T-helper 2 cell treated with Interferon-gamma antibody and Interleukin-4, amounts not matched to agents 5 μg/mL and 100 μg/mL, for 36 hours (primary cell): ENCODE data around the gene DNAJC15.
A peak's percentile ranks its signal among the peaks of the same experiment; 100 is the strongest.
"Not testable (repeated sequence)": the region's sequence is repeated elsewhere in the genome, so short reads cannot be mapped to it uniquely, and the experiment has no call there.

Experiments used
- DNase-seq: peaks from one replicate; pipeline ENCODE4 v3.0.0; 2021; ENCODE audit warnings: low spot score
- H3K27ac Mint-ChIP-seq: one replicate; pipeline ENCODE4 v1.8.0; 2021; ENCODE audit warnings: mild to moderate bottlenecking, mixed read lengths
- H3K27me3 Mint-ChIP-seq: one replicate; pipeline ENCODE4 v1.8.0; 2021; ENCODE audit warnings: low read depth, mixed read lengths
- H3K36me3 Mint-ChIP-seq: one replicate; pipeline ENCODE4 v1.8.0; 2021; ENCODE audit warnings: low read depth, mixed read lengths
- H3K4me1 Mint-ChIP-seq: one replicate; pipeline ENCODE4 v1.8.0; 2021; ENCODE audit warnings: low read depth, mixed read lengths
- H3K4me3 Mint-ChIP-seq: one replicate; pipeline ENCODE4 v1.8.0; 2022; ENCODE audit warnings: mild to moderate bottlenecking, moderate library complexity, mixed read lengths
- H3K9me3 Mint-ChIP-seq: one replicate; pipeline ENCODE4 v1.8.0; 2021; ENCODE audit warnings: mixed read lengths

Gene DNAJC15

DNA sequence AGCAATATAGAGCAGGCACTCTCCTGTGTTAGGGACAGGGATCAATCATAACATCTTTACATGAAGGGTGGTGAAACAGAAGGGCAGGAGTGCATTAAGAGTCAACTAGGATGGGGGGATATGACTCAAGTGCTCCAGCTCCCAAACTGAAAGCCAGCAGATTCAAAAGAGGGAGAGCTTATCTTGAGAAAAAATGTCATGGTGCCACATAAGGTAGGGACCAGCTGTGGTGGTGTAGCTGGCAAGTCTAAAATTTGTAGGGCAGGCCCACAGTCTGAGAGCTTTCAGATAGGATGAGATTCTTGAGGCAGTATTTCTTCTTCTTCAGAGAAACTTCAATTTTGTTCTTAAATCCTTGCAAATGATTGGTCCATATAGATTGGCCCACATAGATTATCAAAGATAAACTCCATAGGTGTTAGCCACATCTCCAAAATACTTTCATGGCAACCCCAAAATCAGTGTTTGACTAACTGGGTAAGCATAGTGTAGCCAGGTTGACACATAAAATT, 19.1 kb downstream of the DNAJC15 start:
- peak overlapping the region; percentile 8 for H3K27ac Mint-ChIP-seq
- no peaks in the 10 kb centered on the region for H3K9me3 Mint-ChIP-seq
- peaks cover 28% of the 10 kb centered on the region for H3K36me3 Mint-ChIP-seq
- no peaks in the 10 kb centered on the region for H3K27me3 Mint-ChIP-seq
- DNase-seq = peak; percentile 35
- H3K4me3 Mint-ChIP-seq = no peak overlapping the region
- H3K4me1 Mint-ChIP-seq = peaks cover 43% of the 10 kb centered on the region

DNA sequence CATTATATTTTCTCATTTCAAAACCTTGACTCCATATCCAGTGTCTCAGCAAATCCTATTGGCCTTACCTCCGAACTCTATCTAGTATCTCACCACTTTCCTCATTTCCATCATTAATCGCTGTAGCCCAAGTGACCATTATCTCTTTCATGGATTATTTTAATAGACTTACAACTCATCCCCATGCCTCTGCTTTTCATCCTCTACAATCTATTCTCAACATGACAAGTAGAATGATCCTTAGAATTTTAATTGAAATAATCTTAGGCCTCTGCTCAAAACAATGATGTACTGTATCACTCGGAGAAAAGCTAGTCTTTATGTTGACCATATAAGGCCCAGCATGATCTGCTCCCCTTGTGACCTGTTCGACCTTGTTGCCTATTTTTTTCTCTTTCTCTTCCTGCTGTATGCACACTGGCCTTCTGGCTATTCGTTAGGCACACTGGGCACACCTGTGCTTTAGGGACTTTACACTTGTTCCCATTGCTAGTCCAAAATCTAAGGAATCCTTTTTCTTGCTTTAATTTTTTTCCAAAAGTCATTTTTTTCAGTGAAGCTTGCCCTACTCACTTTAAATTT, 21.4 kb downstream of the DNAJC15 start:
- no peaks in the 10 kb centered on the region for H3K27me3 Mint-ChIP-seq

DNA sequence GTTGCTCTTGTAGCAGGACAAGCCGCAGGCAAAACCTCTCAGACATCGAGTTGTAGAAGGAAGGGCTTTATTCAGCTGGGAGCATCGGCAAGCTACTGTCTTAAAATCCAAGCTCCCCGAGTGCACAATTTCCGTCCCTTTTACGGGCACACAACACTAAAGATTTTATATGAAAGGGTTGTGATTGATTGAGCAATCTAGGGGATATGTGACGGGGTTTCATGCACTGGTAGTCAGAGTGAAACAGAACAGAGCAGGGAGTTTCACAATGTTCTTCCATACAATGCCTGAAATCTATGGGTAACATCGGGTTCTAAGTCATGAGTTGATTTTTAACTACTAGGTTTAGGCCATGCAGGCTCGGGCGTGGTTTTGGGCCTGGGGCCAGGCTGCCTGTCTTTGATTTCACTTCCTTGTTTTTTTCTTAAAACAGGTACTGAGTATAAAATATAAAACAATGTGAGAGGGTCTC, 22.0 kb downstream of the DNAJC15 start:
- Mint-ChIP-seq H3K4me3 (peak overlapping the region; percentile 14), H3K27ac (peak overlapping the region; percentile 64), H3K4me1 (peaks cover 52% of the 10 kb centered on the region), H3K36me3 (peaks cover 26% of the 10 kb centered on the region)
- not testable (repeated sequence) for H3K9me3 Mint-ChIP-seq, H3K27me3 Mint-ChIP-seq
- DNase-seq = peak; percentile 51

More for the DNA sequence above, 21.4 kb downstream of the DNAJC15 start:
- Mint-ChIP-seq H3K4me3 (peak overlapping the region; percentile 14), H3K9me3 (no peaks in the 10 kb centered on the region), H3K36me3 (peaks cover 30% of the 10 kb centered on the region), H3K4me1 (peaks cover 53% of the 10 kb centered on the region), H3K27ac (peak overlapping the region; percentile 64)
- no peak for DNase-seq

DNA sequence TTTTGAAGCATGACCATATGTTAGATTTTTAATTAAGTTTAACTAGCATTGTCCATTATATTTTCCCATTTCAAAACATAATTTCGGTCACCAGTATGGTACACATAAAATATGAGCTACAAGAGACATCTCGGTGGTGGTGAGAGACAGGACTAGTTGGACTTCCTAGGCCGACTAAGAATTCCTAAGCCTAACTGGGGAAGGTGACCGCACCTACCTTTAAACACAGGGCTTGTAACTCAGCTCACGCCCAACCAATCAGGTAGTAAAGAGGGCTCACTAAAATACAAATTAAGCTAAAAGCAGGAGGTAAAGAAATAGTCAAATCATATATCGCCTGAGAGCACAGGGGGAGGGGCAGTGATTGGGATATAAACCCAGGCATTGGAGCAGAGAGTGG, 22.9 kb downstream of the DNAJC15 start:
- no peak for DNase-seq
- Mint-ChIP-seq H3K27ac (no peak overlapping the region), H3K4me1 (peaks cover 48% of the 10 kb centered on the region), H3K4me3 (no peak overlapping the region), H3K9me3 (no peaks in the 10 kb centered on the region), H3K27me3 (no peaks in the 10 kb centered on the region), H3K36me3 (peaks cover 20% of the 10 kb centered on the region)

DNA sequence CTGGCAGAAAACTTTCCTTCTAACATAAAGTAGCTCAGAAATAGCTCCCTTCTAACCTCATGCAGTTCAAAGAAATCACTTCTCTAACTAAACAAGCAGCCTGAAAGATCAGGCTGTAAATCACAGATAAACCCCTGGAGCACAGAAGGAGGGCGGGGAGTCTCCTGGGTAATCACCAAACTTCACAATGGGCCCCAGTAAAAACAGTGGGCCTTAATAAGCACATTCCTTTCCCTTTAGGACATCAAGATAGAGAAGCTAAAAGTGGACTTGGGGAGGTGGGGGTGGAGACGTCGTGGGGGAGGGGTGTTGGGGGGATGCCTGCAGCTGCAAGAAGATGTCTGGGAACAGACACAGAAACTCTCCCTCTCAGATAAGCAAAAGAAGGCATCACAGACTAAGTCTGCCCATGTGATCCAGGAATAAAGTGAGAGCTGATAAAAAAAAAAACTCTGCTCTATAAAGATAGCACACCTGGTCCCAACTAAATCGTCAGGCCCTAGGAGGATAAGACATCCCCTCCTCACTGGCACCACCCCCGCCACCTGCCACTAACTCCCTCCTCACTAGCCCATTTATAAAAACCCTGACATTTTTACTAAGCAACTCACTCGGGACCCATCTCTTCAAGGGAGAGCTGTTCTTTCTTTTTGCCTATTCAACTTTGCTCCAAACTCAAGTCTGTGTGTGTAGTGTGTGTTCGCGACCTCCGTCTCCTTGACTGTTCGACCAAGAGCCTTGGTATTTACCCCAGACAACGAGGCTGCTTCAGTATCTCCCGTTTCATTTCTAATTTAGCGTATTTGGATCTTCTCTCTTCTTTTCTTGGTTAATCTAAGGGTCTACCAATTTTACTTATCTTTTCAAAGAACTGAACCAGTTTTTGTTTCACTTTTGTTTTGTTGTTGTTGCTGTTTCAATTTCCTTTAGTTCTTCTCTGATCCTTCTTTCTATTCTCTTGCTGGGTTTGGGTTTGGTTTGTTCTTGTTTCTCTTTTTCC, 31.7 kb downstream of the DNAJC15 start:
- H3K36me3 Mint-ChIP-seq = peaks cover 8% of the 10 kb centered on the region
- no peak overlapping the region for H3K27ac Mint-ChIP-seq
- no peaks in the 10 kb centered on the region for H3K27me3 Mint-ChIP-seq
- no peaks in the 10 kb centered on the region for H3K9me3 Mint-ChIP-seq
- no peak for DNase-seq
- no peak overlapping the region for H3K4me3 Mint-ChIP-seq
- H3K4me1 Mint-ChIP-seq = peaks cover 30% of the 10 kb centered on the region

DNA sequence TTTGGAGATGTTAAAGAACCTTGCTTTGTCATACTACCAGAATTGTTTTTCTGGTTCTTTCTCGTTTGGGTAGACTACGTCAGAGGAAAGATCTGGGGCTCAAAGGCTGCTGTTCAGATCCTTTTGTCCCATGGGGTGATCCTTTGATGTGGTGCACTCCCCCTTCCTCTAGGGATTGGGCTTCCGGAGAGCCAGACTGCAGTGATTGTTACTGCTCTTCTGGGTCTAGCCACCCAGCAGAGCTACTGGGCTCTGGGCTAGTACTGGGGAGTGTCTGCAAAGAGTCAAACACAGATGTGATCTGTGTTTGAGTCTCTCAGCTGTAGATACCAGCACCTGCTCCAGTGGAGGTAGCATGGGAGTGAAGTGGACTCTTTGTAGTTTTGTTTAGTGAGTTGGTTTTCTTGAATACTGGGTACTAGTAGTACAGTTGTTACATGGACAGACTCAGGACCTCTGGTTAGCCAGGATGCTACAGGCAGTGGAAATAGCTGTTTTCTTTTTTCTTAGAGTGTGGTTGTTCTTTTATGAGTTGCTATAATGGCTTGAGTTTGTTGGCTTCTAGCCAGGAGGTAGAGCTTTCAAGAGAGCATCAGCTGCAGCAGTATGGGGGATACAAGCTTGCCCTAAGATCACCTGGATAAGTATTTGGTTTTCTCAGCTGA, 34.4 kb downstream of the DNAJC15 start:
- Mint-ChIP-seq H3K9me3 (no peaks in the 10 kb centered on the region), H3K36me3 (peaks cover 9% of the 10 kb centered on the region), H3K27me3 (no peaks in the 10 kb centered on the region), H3K4me3 (peak overlapping the region; percentile 45), H3K27ac (peak overlapping the region; percentile 51), H3K4me1 (peaks cover 41% of the 10 kb centered on the region)
- no peak for DNase-seq

DNA sequence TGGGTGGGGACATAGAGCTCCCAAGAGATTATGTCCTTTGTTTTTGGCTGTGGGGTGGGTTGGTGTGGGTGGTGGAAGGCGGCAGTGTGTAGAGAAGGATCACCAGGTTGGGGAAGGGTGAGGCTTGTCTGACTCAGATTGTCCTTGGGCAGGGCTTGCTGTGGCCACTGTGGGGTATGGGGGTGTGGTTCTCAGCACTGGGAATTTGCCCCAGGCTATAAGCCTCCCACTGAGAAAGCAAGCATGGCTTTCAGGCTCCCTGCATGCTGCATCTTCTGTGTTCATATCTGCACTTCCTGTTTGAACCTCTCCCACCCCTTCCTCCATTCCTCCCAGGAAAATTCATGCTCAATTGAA, 34.9 kb downstream of the DNAJC15 start:
- Mint-ChIP-seq H3K4me1 (peaks cover 41% of the 10 kb centered on the region), H3K27me3 (no peaks in the 10 kb centered on the region), H3K9me3 (no peaks in the 10 kb centered on the region), H3K4me3 (peak overlapping the region; percentile 45), H3K36me3 (peaks cover 9% of the 10 kb centered on the region), H3K27ac (peak overlapping the region; percentile 51)
- DNase-seq = peak; percentile 62

DNA sequence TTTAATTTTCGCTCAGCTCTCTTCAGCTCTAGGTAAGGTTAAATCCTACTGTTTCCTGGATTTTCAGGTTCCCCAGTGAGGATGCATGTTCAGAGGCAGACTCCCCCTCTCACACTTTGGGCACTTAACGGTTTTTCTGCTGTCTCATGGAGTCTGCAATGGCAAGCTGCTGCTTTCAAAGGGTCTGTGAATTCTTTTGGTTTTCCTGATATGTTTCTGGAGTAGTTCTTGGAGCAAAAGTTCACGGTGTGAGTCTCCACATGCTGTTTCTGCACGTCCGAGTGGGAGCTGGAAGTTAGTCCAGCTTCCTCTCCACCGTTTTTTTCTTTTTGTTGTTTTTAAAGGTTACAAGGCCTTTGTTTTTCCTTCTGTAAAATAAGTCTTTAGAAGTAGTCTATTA, 35.4 kb downstream of the DNAJC15 start:
- no peak for DNase-seq
- Mint-ChIP-seq H3K27me3 (no peaks in the 10 kb centered on the region), H3K4me3 (peak overlapping the region; percentile 45), H3K9me3 (no peaks in the 10 kb centered on the region), H3K27ac (peak overlapping the region; percentile 51), H3K36me3 (peaks cover 9% of the 10 kb centered on the region), H3K4me1 (peaks cover 41% of the 10 kb centered on the region)

DNA sequence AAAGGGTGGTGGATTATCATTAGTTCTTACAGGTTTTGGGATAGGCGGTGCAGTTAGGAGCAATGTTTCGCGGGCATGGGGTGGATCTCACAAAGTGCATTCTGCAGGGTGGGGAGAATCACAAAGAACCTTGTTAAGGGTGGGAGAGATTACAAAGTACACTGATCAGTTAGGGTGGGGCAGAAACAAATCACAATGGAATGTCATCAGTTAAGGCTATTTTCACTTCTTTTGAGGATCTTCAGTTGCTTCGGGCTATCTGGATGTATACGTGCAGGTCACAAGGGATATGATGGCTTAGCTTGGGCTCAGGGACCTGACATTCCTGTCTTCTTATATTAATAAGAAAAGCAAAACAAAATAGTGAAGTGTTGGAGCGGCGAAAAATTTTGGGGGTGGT, 36.4 kb downstream of the DNAJC15 start:
- peaks cover 41% of the 10 kb centered on the region for H3K4me1 Mint-ChIP-seq
- H3K4me3 Mint-ChIP-seq, H3K36me3 Mint-ChIP-seq, H3K27me3 Mint-ChIP-seq, H3K9me3 Mint-ChIP-seq, DNase-seq, H3K27ac Mint-ChIP-seq: not testable (repeated sequence)

DNA sequence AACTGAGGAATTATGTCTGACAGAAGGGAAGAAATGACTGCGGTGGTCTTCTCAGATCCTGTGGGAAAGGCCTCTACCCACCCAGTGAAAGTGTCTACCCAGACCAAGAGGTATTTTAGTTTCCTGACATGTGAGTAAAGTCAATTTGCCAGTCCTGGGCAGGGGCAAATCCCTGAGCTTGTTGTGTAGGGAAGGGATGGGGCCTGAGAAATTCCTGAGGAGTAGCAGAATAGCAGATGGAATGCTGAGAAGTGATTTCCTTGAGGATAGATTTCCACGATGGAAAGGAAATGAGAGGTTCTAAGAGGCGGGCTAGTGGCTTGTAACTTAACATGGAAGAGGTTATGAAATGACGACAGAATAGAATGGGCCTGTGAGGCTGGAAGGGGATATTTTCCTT, 37.4 kb downstream of the DNAJC15 start:
- H3K27me3 Mint-ChIP-seq, H3K9me3 Mint-ChIP-seq, H3K27ac Mint-ChIP-seq, DNase-seq, H3K36me3 Mint-ChIP-seq, H3K4me3 Mint-ChIP-seq: not testable (repeated sequence)
- H3K4me1 Mint-ChIP-seq = peaks cover 41% of the 10 kb centered on the region

DNA sequence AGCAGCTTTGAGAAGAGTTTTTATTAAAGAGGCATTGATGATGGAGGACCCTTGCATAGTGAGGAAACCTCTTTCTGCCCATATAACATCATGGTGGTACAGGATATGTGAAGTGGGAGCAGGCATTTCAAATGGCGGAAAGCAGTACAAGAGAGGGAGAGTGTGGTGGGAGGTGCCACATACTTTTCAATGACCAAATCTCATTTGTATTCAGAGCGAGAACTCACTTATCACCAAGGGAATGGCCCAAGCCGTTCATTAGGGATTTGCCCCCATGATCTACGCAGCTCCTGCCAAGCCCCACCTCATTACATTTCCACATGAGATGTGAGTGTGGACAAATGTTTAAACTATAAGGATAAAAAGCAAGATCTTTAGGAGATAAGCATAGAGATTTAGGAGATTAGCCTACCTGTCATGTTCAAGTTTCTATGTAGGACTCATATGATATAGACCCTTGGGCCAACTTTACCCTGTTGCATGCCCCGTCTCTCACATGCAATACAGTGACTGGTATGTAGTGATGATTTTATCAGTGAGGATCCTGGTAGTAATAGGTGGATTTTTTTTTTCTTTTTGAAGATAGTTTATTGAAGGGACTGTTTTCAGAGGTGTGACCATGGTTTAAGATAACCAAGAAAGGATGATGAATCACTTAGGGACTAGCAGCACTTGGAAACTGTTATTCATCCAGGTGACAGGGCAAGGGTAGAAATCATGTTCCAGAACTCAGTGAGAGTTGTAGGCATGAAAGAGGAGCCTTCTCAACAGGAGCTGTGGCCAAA, 38.3 kb downstream of the DNAJC15 start:
- Mint-ChIP-seq H3K4me1 (peaks cover 36% of the 10 kb centered on the region), H3K36me3 (peaks cover 10% of the 10 kb centered on the region), H3K27me3 (no peaks in the 10 kb centered on the region), H3K4me3 (no peak overlapping the region), H3K27ac (no peak overlapping the region), H3K9me3 (no peaks in the 10 kb centered on the region)
- DNase-seq = no peak

DNA sequence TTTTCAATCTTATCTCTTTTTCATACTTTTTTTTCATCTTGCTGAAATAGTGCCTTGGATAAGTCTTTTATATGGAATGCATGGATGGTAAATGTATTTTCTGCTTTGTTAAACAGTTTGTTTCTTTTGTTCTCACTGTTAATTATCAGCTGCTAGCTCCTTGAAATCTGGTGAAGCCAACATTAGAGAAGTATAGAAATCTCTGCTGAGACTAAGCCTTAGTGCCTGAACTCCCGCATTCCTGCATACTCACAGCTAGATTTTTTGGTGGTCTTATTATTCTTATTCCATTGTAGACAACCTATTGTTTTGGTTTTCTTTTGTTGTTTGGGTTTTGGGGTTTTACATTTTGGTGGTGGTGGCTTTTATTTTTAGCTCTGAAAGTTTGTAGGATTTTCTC, 48.4 kb downstream of the DNAJC15 start:
- DNase-seq = no peak
- H3K27ac Mint-ChIP-seq = no peak overlapping the region
- peaks cover 16% of the 10 kb centered on the region for H3K4me1 Mint-ChIP-seq
- no peaks in the 10 kb centered on the region for H3K9me3 Mint-ChIP-seq
- peaks cover 16% of the 10 kb centered on the region for H3K36me3 Mint-ChIP-seq
- no peak overlapping the region for H3K4me3 Mint-ChIP-seq
- H3K27me3 Mint-ChIP-seq = no peaks in the 10 kb centered on the region

DNA sequence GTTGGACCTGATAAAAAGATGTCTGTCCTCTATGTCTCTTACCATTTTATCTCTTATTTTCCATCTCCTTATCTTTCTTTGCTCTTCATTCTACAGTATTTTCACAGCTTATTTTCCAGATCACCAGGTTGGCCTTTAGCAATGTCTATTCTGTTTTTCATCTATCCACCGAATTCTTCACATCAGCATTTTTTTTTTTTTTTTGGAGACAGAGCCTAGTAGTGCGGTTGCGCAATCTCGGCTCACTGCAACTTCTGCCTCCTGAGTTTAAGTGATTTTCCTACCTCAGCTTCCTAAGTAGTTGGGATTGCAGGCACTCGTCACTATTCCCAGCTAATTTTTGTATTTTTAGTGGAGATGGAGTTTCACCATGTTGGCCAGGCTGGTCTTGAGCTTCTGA, 49.0 kb downstream of the DNAJC15 start:
- Mint-ChIP-seq H3K36me3 (peaks cover 16% of the 10 kb centered on the region), H3K9me3 (no peaks in the 10 kb centered on the region), H3K27me3 (no peaks in the 10 kb centered on the region), H3K4me3 (no peak overlapping the region), H3K27ac (no peak overlapping the region), H3K4me1 (peaks cover 16% of the 10 kb centered on the region)
- no peak for DNase-seq
